A673 (cell line): Measurements from ENCODE around the gene RBM17. TPM values are rescaled to one million over a fixed set of nuclear protein-coding genes. Genes with fewer than 3 reads are reported as not detected.

Experiments
- BruUV-seq: library from RNA; stranded (reverse); fragments of 400-500 nt; replicated peaks from 2 replicates; lab custom pipeline; 2021; lab: Mats Ljungman, UMichigan
- CTCF ChIA-PET: fragments of 300-600 bp; sonication (Branson Sonifier 250); formaldehyde crosslinking; loops from one replicate; lab custom pipeline; 2022; ENCODE audit warnings: antibody characterized with exemption; lab: Charles Lee
- POLR2A ChIA-PET: fragments of 300-600 bp; sonication (Branson Sonifier 250); formaldehyde crosslinking; loops from one replicate; lab custom pipeline; 2022; ENCODE audit warnings: antibody characterized with exemption; ENCODE audit not compliant: low non-redundant PET; lab: Charles Lee
- DNase-seq: peaks from one replicate; pipeline ENCODE4 v3.0.0-alpha.2; 2015; ENCODE audit warnings: low spot score
- H3K27ac ChIP-seq: fragments of 200-600 bp; sonication (generic); 2 replicates; pipeline ENCODE4 v1.5.1; 2016; ENCODE audit warnings: mixed run types, low read depth, mild to moderate bottlenecking, mixed read lengths, antibody characterized with exemption, low read length; ENCODE audit not compliant: poor library complexity, severe bottlenecking
- H3K27me3 ChIP-seq: fragments of 200-600 bp; sonication (generic); replicated peaks from 2 replicates; pipeline ENCODE4 v1.6.1; 2017; ENCODE audit warnings: mixed run types, low read depth, mild to moderate bottlenecking, mixed read lengths, antibody characterized with exemption, low read length; ENCODE audit not compliant: insufficient read depth, poor library complexity
- H3K36me3 ChIP-seq: fragments of 200-600 bp; sonication (generic); 2 replicates; pipeline ENCODE4 v1.6.1; 2016; ENCODE audit warnings: mixed run types, mild to moderate bottlenecking, mixed read lengths, antibody characterized with exemption, low read length; ENCODE audit not compliant: insufficient read depth, poor library complexity, severe bottlenecking
- H3K4me1 ChIP-seq: fragments of 200-600 bp; sonication (generic); 2 replicates; pipeline ENCODE4 v1.6.1; 2017; ENCODE audit warnings: mixed run types, mild to moderate bottlenecking, mixed read lengths, antibody characterized with exemption, low read length; ENCODE audit not compliant: insufficient read depth, poor library complexity, severe bottlenecking
- H3K4me3 ChIP-seq: fragments of 200-600 bp; sonication (generic); 2 replicates; pipeline ENCODE4 v1.5.1; 2016; ENCODE audit warnings: low read depth, mixed run types, mild to moderate bottlenecking, mixed read lengths, low read length; ENCODE audit not compliant: poor library complexity, severe bottlenecking
- H3K9me3 ChIP-seq: fragments of 200-600 bp; sonication (generic); 2 replicates; pipeline ENCODE4 v1.6.1; 2016; ENCODE audit warnings: mixed run types, low read depth, mild to moderate bottlenecking, mixed read lengths, antibody characterized with exemption, low read length; ENCODE audit not compliant: poor library complexity, severe bottlenecking
- CTCF ChIP-seq: fragments of 300-800, 200-600 bp; sonication (generic); conservative IDR thresholded peaks from 2 replicates; pipeline ENCODE4 v1.5.1; 2017; ENCODE audit warnings: low read depth, mild to moderate bottlenecking, antibody characterized with exemption, low read length, moderate library complexity, mixed read lengths
- EZH2 ChIP-seq: fragments of 200-600 bp; sonication (generic); IDR thresholded peaks from 2 replicates; pipeline ENCODE4 v1.6.1; 2017; ENCODE audit warnings: borderline replicate concordance, low read depth, mild to moderate bottlenecking, mixed read lengths, antibody characterized with exemption, low read length; ENCODE audit not compliant: poor library complexity, severe bottlenecking
- intact Hi-C: fragments of 100-400 bp; cut with micrococcal nuclease; formaldehyde crosslinking; loops from one replicate; pipeline ENCODE4 v1.10.0; 2022; ENCODE audit not compliant: unreplicated experiment
- total RNA-seq: library from RNA; stranded (reverse); gene quantifications from 2 replicates; pipeline ENCODE4 v1.2.3, GENCODE V29; 2021

RBM17 gene
- total RNA-seq, 1 experiment from 2014 or later = 195 TPM

- POLR2A ChIA-PET = no interaction called here
- H3K9me3 ChIP-seq = no peaks in the 10 kb centered on the region
- peaks cover 50% of the 10 kb centered on the region for H3K27me3 ChIP-seq
- H3K4me3 ChIP-seq = no peak overlapping the region
- no peaks in the 10 kb centered on the region for H3K36me3 ChIP-seq
- TF ChIP-seq EZH2 = no peak
- no peak for TF ChIP-seq CTCF
- DNase-seq = no peak
- H3K27ac ChIP-seq = no peak overlapping the region
- H3K4me1 ChIP-seq = no peaks in the 10 kb centered on the region
- intact Hi-C loops = no loop called here
- no TSS peak for BruUV-seq
- CTCF ChIA-PET = no interaction called here
These were observed 42.7 kb upstream of the RBM17 start for GRCh38 chr10:6045878-6046772.

GRCh38 chr10:6046773-6047611 lies 41.8 kb upstream of the RBM17 start:
- no peak for TF ChIP-seq EZH2
- TF ChIP-seq CTCF = no peak

GRCh38 chr10:6047847-6048246 lies 41.0 kb upstream of the RBM17 start:
- no peak overlapping the region for H3K4me3 ChIP-seq
- no peaks in the 10 kb centered on the region for H3K9me3 ChIP-seq
- peaks cover 35% of the 10 kb centered on the region for H3K27me3 ChIP-seq
- CTCF ChIA-PET = no interaction called here
- no peaks in the 10 kb centered on the region for H3K4me1 ChIP-seq
- TF ChIP-seq EZH2 (no peak), CTCF (no peak)
- intact Hi-C loops = no loop called here
- BruUV-seq = no TSS peak
- POLR2A ChIA-PET = no interaction called here
- no peak overlapping the region for H3K27ac ChIP-seq
- H3K36me3 ChIP-seq = no peaks in the 10 kb centered on the region
- DNase-seq = no peak

More at GRCh38 chr10:6046773-6047611, 41.8 kb upstream of the RBM17 start:
- Histone ChIP-seq H3K9me3 (no peaks in the 10 kb centered on the region), H3K27me3 (peaks cover 43% of the 10 kb centered on the region), H3K4me3 (no peak overlapping the region), H3K27ac (no peak overlapping the region), H3K4me1 (no peaks in the 10 kb centered on the region), H3K36me3 (no peaks in the 10 kb centered on the region)
- intact Hi-C loops = no loop called here
- CTCF ChIA-PET = no interaction called here
- DNase-seq = no peak
- BruUV-seq = no TSS peak
- POLR2A ChIA-PET = no interaction called here
